Measurements from ENCODE around the gene ACTBL2. TPM values are rescaled to one million over a fixed set of nuclear protein-coding genes. Genes with fewer than 3 reads are reported as not detected.

ACTBL2 gene
- total RNA-seq, 2 experiments from 2014 or later = not detected

DNA sequence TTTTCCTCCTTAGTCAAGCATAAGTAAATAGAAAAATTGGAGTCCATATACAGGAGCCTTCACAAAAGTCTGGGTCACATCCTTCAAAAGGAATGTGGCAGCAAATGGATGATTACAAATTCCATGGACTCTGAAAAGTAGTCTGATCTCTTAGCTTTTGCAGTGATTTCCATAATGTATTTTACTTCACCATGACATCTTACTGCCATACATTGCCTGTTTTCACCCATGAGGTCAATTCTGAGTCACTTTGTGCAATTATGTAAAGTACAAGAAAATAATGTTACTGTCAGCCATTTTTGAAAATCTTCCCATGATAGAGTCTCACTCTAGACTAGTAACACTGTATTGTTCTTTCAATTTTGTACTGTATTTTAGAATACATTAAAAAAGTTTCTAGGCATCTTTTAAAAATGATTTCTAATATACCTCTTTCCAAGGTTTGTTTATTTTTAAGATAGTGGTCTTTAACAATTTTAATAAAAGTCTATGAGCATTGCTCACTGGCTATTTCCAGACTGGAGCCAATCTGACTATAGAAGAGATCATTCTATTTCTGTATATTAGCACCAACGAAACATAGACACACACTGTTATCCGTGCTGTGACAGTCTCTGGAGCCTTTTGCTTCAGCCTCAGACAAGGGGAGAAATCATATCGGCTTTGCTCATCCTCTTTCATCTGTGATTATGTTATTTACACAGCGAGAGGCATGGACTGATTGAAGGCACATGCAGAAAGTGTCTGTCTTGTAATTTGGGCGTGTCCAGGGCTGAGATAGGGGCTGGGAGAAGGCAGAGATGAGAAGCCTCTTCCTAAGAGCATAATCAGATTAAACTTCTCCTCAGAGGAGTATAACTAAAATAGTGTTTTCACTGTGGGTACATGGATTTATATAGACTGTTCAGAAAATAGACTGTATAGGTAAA, 22.9 kb upstream of the ACTBL2 start:
- intact Hi-C loops (cut with micrococcal nuclease) = no loop called here
- DNase-seq = no peak
- Mint-ChIP-seq H3K9me3 (no peaks in the 10 kb centered on the region), H3K4me3 (no peak overlapping the region), H3K36me3 (ENCODE audit: low read depth) (no peaks in the 10 kb centered on the region), H3K27me3 (ENCODE audit: low read depth) (peaks cover 3% of the 10 kb centered on the region), H3K27ac (no peak overlapping the region), H3K4me1 (ENCODE audit: low read depth) (no peaks in the 10 kb centered on the region)
- CTCF ChIA-PET = no interaction called here

DNA sequence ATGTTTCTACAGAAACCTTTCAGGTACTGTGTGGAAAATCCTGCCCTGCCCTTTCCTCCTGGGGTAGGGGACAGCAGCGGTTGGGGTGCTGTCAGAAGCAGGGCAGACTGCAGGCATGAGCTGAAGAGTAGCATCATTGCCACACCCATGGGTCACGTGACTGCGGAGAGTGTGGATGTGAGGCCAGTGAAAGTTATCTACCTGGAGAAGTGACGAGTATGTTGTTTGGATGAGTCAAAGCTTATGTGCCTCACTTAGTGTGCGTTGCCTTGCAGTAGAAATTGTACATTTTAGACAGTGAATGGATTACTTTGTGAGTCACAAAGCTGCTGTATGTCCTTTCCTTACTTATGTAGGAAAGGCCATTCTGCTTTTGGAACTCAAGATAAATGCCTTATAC, 21.7 kb upstream of the ACTBL2 start:
- Mint-ChIP-seq H3K9me3 (no peaks in the 10 kb centered on the region), H3K4me1 (ENCODE audit: low read depth) (peaks cover 3% of the 10 kb centered on the region), H3K27me3 (ENCODE audit: low read depth) (no peaks in the 10 kb centered on the region), H3K36me3 (ENCODE audit: low read depth) (no peaks in the 10 kb centered on the region), H3K27ac (no peak overlapping the region), H3K4me3 (no peak overlapping the region)
- intact Hi-C loops (cut with micrococcal nuclease) = no loop called here
- DNase-seq = no peak
- CTCF ChIA-PET = no interaction called here

DNA sequence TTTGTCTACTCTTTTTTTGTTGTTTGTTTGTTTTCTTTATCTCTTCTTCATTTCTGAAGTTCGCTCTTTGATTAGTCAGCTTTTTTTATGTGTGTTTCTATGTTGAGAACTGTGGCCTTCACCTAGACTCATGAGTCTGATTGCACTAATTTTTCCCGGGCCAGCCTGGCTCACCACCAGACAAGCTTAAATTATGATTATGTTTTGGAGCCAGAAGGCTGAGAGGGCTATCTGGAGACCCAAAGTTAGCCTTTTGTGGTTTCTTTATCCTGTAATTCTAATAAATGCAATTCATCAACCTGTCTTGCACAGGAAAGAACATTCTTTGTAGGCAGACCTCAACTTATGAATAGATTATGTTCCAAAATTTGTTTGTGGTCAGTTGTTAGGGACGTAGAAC, 20.8 kb upstream of the ACTBL2 start:
- H3K36me3 Mint-ChIP-seq (ENCODE audit: low read depth) = no peaks in the 10 kb centered on the region
- no peak overlapping the region for H3K27ac Mint-ChIP-seq
- peaks cover 5% of the 10 kb centered on the region for H3K4me1 Mint-ChIP-seq (ENCODE audit: low read depth)
- H3K4me3 Mint-ChIP-seq = no peak overlapping the region
- H3K27me3 Mint-ChIP-seq (ENCODE audit: low read depth) = no peaks in the 10 kb centered on the region
- CTCF ChIA-PET = no interaction called here
- intact Hi-C loops (cut with micrococcal nuclease) = no loop called here
- DNase-seq = no peak
- H3K9me3 Mint-ChIP-seq = no peaks in the 10 kb centered on the region

DNA sequence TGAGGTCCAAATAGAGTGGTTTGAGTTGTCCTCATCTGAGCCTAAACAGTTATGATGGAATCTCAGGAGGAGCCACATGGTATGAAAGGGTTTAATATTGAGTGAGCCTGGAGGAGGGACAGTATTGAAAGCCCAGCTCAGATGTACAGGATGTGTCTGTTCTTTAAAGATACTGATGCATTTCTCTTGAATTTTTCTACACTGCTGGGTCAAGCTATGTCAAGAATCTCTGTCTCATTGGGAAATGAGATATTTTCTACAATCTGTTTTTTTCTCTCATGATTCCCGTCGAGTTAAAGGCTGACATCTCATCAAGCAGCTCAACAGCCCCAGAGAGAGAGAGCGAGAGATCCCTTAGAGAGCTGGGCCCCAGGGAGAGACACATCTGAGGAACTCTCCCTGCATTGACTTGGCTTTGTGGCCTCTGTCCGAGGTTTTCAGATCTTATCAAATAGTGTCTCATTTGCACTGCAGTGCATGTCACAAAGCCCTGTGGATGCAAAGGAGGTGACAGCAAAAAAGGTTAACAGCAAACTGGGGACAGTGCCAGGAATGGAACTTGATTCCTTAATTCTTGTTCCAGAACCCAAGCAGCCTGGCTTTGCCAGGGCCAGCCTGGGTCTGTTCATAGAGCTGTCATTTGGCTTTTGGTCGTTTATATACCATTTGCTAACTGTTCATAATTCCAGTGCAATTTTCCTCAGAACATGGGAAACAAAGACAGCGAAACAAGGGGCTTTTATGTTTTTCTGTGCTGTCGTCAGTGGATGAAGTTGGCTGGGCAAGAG, 19.0 kb upstream of the ACTBL2 start:
- intact Hi-C loops (cut with micrococcal nuclease) = no loop called here
- peaks cover 5% of the 10 kb centered on the region for H3K4me1 Mint-ChIP-seq (ENCODE audit: low read depth)
- CTCF ChIA-PET = interaction anchor here (0.6 to 0.7 kb wide), 2 partner anchors 10 to 189 kb away, joined by 3 read pairs; no protein-coding TSS in a partner anchor
- H3K36me3 Mint-ChIP-seq (ENCODE audit: low read depth) = no peaks in the 10 kb centered on the region
- no peaks in the 10 kb centered on the region for H3K9me3 Mint-ChIP-seq
- no peak overlapping the region for H3K4me3 Mint-ChIP-seq
- DNase-seq = no peak
- H3K27ac Mint-ChIP-seq = no peak overlapping the region
- H3K27me3 Mint-ChIP-seq (ENCODE audit: low read depth) = no peaks in the 10 kb centered on the region

DNA sequence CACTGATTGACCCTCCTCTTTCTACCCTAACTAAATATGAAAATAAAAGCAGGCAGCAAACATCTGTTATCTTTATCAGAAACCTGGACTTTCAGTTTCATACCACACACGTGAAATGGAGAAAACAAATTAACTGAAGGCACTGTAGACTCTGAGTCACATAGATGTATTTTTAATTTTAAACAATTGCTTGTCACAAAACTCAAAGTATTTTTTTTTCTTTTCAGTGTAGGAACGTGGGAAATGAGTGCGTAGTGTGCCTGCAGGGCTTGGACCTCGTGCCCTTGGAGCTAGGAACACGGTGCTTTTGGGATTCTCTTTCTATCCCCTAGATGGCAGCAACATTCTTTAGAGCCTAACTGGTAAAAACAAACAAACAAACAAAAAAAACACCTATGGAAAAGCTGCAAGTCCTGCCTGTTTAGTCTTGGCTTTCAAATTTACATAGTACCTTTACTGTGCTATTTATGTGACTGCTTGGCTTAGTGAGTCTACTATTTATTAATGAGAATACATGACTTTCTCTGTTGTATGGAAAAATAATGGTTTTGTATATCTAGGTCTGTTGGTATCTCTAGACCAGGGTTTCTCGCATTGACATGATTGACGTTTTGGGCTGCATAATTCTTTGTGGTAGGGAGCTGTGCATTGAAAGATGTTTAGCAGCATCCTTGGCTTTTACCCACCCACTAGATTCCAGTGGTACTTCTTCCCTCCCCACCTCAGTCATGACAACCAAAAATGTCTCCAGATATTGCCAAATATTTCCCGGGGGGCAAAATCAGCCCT, 16.8 kb upstream of the ACTBL2 start:
- CTCF ChIA-PET = interaction anchor here (0.6 to 1.9 kb wide), 18 partner anchors 10 to 998 kb away, joined by 3 to 9 read pairs (median 3); no protein-coding TSS in a partner anchor
- intact Hi-C loops (cut with micrococcal nuclease) = loop anchor here (1.0 to 10.0 kb wide), 7 partner anchors 116 to 961 kb away; partner anchors contain the start of genes PLK2 and SETD9
- H3K4me1 Mint-ChIP-seq (ENCODE audit: low read depth) = peaks cover 19% of the 10 kb centered on the region
- H3K36me3 Mint-ChIP-seq (ENCODE audit: low read depth) = no peaks in the 10 kb centered on the region
- no peaks in the 10 kb centered on the region for H3K9me3 Mint-ChIP-seq
- H3K27me3 Mint-ChIP-seq (ENCODE audit: low read depth) = no peaks in the 10 kb centered on the region
- DNase-seq = peak; percentile 31
- H3K27ac Mint-ChIP-seq = no peak overlapping the region
- H3K4me3 Mint-ChIP-seq = peak overlapping the region; percentile 51

DNA sequence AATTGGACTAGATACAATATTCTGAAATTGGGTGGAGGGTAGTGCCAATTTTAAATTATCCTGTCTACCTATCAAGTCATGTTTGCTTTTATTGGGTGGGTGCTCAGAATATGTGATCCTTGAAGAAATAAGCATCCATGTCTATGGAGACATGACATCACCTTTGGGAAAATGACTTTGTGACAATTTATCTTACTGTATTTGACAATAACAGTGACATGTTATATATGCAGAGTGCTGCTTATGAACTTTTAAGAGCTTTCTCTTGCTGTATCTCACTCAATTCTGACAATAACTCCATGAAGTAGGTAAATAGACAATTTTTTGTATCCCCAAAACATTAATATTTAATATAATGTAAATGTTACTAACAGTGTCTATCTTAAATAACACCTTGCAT, 15.1 kb upstream of the ACTBL2 start:
- CTCF ChIA-PET = interaction anchor here (0.8 kb wide), 1 partner anchor 184 kb away, joined by 3 read pairs; no protein-coding TSS in a partner anchor
- Mint-ChIP-seq H3K27me3 (ENCODE audit: low read depth) (no peaks in the 10 kb centered on the region), H3K36me3 (ENCODE audit: low read depth) (no peaks in the 10 kb centered on the region), H3K27ac (no peak overlapping the region), H3K9me3 (no peaks in the 10 kb centered on the region), H3K4me3 (no peak overlapping the region), H3K4me1 (ENCODE audit: low read depth) (peaks cover 25% of the 10 kb centered on the region)
- DNase-seq = no peak
- intact Hi-C loops (cut with micrococcal nuclease) = loop anchor here (2.0 to 10.0 kb wide), 4 partner anchors 160 to 593 kb away; partner anchors contain the start of gene SETD9

DNA sequence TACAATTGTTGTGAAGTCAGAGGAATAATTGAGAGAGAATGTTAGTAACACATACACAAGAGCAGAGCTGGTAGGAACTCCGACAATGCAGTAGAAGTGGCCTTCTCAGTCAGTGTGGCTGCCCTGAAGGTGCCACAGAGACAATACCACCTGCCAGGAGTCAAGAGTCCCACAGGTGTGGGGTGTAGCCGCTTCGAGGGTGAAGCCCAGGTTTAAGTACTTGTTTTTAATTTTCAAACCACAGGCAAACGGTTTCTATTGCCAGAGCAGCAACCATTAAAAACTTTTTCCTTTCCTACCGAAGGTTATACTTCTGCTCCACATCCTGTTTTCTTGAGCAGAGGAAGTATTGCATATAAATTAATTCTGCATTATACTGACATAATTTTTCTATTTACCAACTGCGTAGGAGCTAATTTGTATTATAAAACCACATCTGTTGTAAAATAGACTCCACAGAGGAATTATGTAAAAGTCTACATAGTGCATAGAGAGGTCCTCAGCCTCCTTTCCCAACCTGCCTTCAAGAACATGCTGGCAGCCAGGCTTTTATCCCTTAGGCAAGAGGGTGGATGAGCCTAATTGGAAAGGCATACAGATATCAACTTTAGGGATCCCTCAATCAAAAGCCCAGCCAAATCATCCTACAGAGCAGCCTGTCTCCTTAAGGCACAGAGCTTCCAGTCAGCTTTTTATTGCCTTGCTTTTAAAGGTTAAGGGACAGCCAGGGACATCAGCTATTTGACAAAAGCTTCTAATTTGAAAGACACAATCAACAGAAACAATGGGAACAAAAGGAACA, 12.9 kb upstream of the ACTBL2 start:
- peak overlapping the region; percentile 76 for H3K27ac Mint-ChIP-seq
- H3K36me3 Mint-ChIP-seq (ENCODE audit: low read depth) = no peaks in the 10 kb centered on the region
- no peaks in the 10 kb centered on the region for H3K27me3 Mint-ChIP-seq (ENCODE audit: low read depth)
- peaks cover 29% of the 10 kb centered on the region for H3K4me1 Mint-ChIP-seq (ENCODE audit: low read depth)
- peak; percentile 14 for DNase-seq
- H3K9me3 Mint-ChIP-seq = no peaks in the 10 kb centered on the region
- H3K4me3 Mint-ChIP-seq = no peak overlapping the region
- intact Hi-C loops (cut with micrococcal nuclease) = loop anchor here (5.0 to 10.0 kb wide), 3 partner anchors 158 to 591 kb away; partner anchors contain the start of gene SETD9
- CTCF ChIA-PET = interaction anchor here (0.6 to 1.5 kb wide), 4 partner anchors 12 to 198 kb away, joined by 3 to 5 read pairs (median 4); no protein-coding TSS in a partner anchor

DNA sequence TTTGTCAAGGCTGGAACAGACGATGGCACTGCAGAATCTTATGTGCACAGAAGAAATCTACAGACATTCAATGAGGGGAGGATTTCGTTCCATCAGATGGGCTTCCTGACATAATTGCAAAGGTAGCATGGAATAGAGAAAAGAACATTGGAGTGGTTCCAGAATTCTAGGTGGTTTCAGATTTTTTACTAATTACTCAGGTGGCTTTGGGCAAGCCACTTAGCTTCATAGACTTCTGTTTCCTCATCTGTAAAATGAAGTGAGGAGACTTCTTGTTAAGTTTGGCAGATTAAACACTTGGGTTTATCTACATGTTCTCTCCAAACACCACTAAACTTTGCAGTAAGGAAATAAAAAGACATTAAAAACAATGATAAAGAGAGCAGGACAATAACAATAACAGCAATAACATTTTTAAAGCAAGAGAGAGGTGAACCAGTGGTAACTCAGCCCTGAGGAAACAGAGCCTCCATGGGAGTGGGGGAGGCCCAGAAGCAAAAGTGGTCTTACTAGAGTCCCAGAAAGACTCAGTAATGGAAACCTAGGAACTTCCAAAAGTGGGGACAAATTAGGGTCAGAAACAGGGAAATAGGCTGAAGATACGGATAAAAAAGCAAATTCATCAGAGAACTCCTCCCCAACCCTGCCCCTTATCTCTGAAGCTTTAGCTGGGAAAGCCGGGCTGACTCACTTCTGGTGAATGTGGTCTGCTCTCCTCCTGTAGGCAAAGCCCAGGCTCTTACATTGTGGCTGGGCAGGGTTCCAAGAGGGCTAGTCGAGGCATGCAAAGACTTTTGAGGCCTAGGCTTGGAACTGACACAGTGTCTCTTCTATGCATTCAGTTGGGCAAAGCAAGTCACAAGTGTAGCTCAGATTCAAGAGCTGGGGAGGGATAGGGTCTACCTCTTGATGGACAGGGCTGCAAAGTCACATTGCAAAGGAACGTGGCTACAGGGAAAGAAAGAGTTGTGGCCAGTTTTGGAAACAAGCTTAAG, 11.8 kb upstream of the ACTBL2 start:
- peak overlapping the region; percentile 76 for H3K27ac Mint-ChIP-seq
- no peak overlapping the region for H3K4me3 Mint-ChIP-seq
- DNase-seq = peak; percentile 80
- H3K36me3 Mint-ChIP-seq (ENCODE audit: low read depth) = no peaks in the 10 kb centered on the region
- intact Hi-C loops (cut with micrococcal nuclease) = loop anchor here (1.0 to 10.0 kb wide), 4 partner anchors 157 to 590 kb away; partner anchors contain the start of gene SETD9
- CTCF ChIA-PET = no interaction called here
- H3K4me1 Mint-ChIP-seq (ENCODE audit: low read depth) = peaks cover 26% of the 10 kb centered on the region
- H3K9me3 Mint-ChIP-seq = no peaks in the 10 kb centered on the region
- no peaks in the 10 kb centered on the region for H3K27me3 Mint-ChIP-seq (ENCODE audit: low read depth)

DNA sequence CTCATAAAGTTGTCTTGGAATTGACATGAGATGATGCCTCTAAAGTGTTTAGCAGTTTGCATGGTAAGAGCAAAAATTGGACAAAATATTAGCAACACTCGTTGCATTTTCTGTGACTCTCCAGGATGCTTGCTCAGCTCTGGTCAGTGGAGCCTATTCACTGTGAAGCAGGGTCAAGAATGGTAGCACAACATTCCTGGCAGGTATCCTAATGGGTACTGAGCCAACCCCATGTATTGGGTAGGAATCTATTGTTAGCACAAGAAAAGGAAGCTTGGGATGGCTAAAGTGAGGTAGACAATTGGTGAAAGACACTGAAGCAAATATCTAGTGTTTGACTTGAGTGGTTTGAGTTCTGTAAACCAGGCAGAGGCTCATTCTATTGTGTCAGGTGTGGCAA, 10.4 kb upstream of the ACTBL2 start:
- CTCF ChIA-PET = interaction anchor here (1.3 kb wide), 1 partner anchor 968 kb away, joined by 3 read pairs; no protein-coding TSS in a partner anchor
- Mint-ChIP-seq H3K9me3 (no peaks in the 10 kb centered on the region), H3K4me1 (ENCODE audit: low read depth) (peaks cover 24% of the 10 kb centered on the region), H3K36me3 (ENCODE audit: low read depth) (no peaks in the 10 kb centered on the region), H3K27me3 (ENCODE audit: low read depth) (no peaks in the 10 kb centered on the region), H3K4me3 (no peak overlapping the region), H3K27ac (no peak overlapping the region)
- intact Hi-C loops (cut with micrococcal nuclease) = loop anchor here (10.0 kb wide), 1 partner anchor 588 kb away; the partner anchor contains the start of gene SETD9
- no peak for DNase-seq

DNA sequence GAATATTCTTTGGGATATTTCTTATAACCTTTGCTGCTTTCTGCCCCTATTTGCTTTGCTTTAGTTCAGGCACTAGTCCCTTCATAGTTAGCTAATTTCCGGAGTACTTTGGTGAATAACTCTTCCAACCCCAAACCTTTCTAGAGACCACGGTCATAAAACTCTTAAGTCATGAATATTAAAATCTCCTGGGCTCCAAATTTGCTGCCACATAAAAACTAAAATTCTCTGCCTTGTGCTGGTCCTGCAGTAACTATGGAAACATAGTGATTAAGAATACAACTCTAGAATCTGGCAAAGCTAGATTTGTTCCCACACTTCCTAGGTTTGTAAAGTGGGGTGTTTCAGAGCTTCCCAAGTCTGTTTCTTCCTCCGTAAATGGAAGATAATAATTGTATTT, 10.0 kb upstream of the ACTBL2 start:
- DNase-seq = no peak
- CTCF ChIA-PET = interaction anchor here (1.0 to 1.3 kb wide), 2 partner anchors 9 to 968 kb away, joined by 3 read pairs; no protein-coding TSS in a partner anchor
- Mint-ChIP-seq H3K27me3 (ENCODE audit: low read depth) (no peaks in the 10 kb centered on the region), H3K27ac (no peak overlapping the region), H3K4me1 (ENCODE audit: low read depth) (peaks cover 24% of the 10 kb centered on the region), H3K4me3 (no peak overlapping the region), H3K36me3 (ENCODE audit: low read depth) (no peaks in the 10 kb centered on the region), H3K9me3 (no peaks in the 10 kb centered on the region)
- intact Hi-C loops (cut with micrococcal nuclease) = loop anchor here (10.0 kb wide), 1 partner anchor 588 kb away; the partner anchor contains the start of gene SETD9
